HG02678 (cell line): ENCODE measurements around the gene PAPPA2.
"Not testable (repeated sequence)": the region's sequence is repeated elsewhere in the genome, so short reads cannot be mapped to it uniquely, and the experiment has no call there.

Experiments used
- ATAC-seq: cut with Tn5 transposase; IDR thresholded peaks from one replicate; pipeline ENCODE4 v1.9.1; 2021; ENCODE audit warnings: mild to moderate bottlenecking, moderate library complexity; ENCODE audit not compliant: unreplicated experiment

PAPPA2 gene

DNA sequence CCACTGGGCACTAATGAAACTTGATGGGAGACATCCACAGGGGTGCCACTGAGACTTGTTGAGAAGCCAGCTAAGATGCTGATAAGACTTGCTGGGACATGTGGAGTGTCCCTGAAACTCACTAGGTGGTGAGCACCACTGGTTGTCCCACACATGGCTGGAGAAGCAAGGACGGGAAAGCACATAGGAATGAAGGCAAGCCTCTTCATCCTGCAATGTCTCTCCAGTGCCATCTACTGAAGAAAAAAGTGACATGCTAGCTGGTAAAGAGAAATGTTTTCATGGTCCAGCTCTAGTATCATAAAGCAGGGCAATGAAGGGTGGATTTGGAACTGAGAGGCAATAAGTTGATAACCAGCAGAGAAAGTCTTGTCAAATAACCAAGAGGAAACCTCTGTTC, 283.0 kb downstream of the PAPPA2 start:
- no peak for ATAC-seq

DNA sequence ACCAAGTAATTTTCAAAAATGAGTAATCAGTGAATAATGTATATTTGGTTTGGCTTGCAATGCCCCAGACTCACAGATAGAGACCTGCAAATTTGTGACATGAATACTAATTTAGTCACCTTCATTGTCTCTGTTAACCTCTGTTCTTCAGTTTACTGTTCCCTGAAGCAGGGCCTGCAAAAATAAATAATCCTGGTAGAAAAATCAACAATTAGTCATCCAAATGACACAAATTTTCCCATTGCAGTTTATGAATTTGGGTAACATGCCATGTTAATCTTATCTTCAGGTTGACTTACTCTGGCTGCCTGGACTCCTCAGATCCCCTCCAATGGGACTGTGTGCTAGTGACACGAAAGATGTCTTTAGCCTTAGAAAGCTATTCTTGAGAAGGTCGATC, 289.5 kb downstream of the PAPPA2 start:
- no peak for ATAC-seq

DNA sequence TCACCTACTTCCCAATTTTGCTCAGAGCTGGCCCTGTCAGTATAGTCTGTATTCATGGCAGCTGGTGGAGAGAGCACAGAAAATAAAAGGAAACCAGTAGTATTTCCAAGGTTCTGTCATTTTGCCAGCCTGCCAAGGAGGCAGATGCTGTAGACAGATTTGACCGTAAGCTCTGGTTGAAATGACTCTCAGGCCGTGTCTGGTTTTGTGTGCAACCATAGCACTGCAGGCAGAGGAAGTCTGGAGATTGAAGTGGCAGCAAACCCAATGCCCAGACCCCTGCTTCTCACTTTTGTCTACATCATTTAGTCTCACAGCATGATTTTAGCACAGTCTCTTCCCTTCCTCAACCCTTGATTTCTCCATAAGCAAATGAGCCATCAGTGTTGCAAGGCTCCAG, 291.7 kb downstream of the PAPPA2 start:
- no peak for ATAC-seq

DNA sequence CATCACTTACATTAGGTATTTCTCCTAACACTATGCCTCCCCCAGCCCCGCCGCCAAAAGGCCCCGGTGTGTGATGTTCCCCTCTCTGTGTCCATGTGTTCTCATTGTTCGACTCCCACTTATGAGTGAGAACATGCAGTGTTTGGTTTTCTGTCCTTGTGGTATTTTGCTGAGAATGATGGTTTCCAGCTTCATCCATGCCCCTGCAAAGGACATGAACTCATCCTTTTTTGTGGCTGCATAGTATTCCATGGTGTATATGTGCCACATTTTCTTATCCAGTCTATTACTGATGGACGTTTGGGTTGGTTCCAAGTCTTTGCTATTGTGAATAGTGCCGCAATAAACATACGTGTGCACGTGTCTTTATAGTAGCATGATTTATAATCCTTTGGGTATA, 293.8 kb downstream of the PAPPA2 start:
- ATAC-seq = not testable (repeated sequence)

DNA sequence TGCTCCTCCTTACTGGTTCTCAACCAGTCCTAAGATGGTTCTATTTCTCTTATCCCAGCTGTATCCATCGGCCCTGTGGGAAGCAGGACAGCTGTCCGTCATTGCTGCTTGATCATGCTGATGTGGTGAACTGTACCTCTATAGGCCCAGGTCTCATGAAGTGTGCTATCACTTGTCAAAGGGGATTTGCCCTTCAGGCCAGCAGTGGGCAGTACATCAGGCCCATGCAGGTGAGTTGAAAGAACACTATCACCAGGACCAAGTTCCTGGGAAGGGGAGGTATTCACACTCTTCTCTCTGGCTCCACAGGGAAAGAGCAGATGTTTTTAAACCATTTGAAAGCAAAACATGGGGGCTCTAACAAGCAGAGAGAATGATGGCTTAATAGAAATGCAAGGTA, 302.6 kb downstream of the PAPPA2 start:
- no peak for ATAC-seq

DNA sequence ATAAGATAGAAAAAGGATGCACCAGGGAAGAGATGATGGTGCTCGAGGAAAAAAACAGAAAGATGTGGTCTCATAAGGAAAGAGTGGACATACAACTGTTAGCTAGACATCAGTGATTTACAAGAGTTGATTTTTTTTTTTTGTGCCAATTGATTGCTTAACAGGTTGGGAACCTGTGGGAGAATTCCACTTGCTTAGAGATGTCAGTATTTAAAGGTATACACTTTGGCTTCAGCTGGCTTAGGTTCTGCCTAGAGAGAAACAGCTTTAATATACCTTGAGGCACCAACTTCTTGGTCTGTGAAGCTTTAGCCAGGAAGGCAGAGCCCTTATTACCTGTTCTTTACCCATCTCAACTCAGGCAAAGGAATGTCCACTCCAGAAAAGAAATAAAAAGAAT, 303.8 kb downstream of the PAPPA2 start:
- no peak for ATAC-seq

DNA sequence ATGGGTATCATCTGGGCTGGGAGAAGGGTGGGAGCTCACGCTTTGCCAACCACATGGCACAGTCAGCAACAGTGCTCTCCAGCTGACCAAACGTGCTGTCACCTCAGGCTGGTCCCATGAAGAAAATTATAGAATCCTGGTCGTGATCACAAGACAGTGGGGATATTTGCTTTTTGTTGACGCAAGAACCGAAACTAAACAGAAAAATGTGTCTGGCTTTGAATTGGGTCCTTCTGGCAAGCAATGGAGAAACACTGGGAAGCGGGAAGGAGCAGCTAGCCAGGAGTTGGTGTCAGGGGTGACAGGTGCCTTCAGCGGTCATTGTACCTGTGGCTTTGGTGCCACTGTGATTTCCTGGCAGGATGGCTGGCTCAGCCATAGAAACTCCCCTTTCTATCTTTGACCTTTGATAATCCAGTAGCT, 304.8 kb downstream of the PAPPA2 start:
- ATAC-seq = no peak

DNA sequence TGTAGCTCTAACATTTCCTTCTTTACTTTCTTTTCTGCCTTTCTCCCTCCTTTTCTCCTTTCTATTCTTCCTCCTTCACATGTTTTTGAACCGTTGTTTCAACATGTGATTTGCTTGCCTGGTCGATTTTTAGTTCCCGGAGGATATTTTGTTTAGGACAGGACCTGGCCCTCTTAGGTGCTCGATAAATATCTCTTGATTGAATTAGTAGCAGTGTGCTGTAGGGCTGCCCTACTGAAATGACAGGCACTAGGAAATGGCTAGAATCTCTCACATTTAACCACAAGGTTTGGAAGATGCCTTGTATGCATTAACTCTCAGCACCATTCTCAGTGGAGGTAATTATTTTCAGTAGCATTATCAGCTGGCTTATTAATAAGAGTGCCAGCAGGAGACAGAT, 305.6 kb downstream of the PAPPA2 start:
- ATAC-seq = no peak

DNA sequence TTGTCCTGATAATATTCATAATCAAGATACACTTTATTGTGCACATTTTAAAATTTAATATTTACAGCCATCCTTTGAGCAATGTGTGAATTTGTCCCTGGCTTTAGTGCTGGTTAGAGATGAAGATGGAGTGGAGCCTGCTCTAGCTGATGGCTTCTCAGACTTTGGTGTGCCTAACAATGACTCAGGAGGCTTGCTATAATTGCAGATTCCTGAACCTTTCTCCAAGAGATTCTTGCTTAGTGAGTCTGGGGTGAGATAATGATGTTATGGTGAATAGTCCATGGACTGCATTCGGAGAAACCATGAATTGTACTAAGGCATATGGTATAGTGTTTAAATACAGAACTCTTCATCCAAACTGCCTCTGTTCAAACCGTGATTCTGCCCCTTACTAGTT, 307.1 kb downstream of the PAPPA2 start:
- no peak for ATAC-seq

DNA sequence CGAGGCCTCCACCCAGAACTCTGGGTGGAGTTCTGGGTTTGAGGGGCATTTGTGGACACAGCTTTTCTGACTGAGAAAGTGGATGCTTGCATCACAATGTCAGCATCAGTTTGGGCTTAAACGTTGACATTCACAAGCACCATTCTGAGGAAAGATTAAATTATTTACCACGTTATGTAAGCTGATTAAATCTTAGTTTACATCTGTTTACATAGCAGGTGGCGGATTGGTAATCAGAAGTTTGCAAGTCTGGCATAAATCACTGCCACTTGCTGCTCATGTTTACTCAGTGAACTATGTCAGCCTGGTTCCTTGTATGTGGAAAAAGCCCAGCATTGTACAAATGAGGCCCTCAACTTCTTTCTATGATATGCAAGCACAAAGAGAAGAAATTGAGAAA, 310.1 kb downstream of the PAPPA2 start:
- no peak for ATAC-seq

DNA sequence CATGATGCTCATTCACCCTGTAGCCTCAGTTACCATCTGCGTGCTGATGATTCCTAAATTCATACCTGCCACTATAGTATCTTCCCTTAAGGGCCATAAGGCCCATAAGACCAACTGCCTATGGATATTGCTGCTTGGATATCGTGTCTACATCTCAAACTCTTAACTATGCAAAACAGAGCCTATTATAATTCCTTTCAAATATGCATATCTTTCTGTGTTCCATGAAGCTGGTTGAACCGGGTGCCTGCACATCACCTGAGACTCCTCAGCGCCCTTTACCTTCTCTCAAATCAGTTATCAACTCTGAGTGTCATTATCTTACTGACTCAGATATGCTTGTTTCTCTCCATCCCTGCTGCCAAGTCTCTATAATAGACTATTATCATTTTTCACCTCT, 311.2 kb downstream of the PAPPA2 start:
- no peak for ATAC-seq

DNA sequence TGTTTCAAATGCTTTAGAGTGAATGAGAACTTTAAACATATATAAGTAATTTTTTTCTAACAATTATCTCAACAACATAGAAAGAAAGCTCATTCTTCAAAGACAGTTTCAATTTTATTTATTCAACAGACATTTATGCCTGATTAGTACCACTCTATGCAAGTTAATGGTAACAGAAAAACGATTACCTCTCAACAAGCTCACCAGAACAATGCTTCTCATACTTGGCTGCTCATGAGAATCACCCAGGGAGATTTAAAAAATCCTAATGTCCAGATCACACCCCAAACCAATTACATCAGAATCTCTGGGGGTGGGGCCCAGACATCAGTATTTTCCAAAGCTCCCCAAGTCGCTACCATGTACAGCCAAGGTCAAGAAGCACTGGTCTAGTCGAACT, 312.4 kb downstream of the PAPPA2 start:
- ATAC-seq = no peak

DNA sequence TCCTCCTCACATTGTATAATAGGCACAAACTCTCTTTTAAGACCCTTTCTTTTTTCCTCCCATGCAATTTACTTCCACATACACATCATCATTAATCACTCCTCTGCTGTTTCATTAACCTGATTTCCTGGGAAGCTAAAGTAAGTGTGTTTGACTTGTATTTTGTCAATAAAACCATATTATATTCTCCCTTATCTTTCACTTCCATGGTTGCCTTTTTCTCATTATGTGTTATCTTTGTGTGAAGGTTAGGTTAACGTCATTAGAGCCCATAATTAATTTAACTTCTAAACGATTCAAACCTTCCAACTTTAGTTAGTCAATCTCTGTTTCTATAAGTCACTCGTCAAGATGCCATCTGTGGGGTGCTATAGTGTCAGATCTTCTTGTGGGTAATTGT, 313.0 kb downstream of the PAPPA2 start:
- ATAC-seq = no peak

DNA sequence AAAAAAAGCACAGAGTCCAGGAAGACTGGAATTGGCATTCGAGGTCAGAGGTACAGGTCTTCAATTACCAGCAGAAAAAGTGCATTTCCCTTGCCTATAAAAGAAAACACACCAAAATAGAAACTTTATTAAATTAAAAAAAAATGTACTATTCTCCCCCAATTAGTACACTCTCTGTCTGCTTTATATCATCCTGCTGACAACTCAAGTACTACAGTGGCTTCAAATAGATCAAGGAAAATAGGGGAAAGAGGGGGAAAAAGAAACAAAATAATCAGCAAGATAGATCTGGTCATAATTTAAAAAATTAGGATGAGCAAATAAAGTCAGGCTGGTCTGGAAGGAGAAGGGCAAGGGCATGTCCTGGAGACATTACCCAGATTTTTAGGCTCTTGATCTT, 315.1 kb downstream of the PAPPA2 start:
- ATAC-seq = no peak

DNA sequence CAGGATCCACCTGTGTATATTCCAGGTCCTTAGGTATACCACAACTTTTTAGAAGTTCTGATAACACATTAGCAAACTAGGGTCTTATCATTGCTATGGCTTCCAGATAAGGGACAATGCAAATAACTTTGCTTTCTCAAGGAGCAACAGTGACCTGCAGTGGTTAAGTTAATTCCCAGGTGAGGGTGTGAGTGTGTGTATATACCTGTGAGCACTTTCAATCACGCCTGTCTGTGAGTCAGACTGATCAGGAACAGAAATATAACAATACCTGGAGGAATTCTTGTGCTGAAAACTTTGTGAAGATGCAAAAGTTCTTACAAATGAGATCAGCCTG, 317.0 kb downstream of the PAPPA2 start:
- ATAC-seq = no peak

DNA sequence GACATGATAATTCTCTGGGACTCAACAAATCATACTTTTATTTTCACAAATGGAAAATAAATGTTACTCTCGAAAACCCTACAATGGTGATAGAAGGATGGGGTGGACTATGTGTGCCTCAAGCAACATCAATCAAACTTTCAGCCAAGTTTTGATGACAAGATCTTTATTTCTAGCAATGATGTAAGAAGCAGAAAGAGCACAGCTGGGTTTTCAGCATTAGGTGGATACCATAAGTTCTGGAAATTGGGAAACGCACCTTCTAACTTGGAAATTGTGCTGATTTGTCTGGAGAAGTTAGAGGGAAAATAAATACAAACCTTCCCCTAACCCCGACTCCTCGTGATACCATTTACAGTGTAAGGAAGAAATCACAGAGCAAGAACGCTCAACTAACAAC, 320.3 kb downstream of the PAPPA2 start:
- no peak for ATAC-seq

DNA sequence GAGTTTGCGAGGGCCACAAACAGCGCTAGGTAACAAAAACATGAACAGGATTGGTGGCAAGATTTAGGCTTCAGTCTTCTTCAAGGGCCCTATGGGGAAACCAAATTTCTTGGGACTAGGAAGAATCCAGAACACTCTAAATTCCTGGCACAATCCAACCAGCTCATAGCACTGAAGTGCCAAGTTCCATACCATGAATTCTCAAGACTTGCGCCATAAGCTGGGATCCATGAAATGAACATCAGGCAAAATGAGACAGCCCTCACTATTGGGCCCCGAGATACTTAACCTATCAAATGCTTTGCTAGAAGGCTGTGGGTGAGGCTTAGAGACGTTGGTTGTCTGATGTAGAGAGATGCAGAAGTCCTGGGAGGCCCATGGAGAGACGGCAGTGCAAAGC, 322.1 kb downstream of the PAPPA2 start:
- no peak for ATAC-seq

DNA sequence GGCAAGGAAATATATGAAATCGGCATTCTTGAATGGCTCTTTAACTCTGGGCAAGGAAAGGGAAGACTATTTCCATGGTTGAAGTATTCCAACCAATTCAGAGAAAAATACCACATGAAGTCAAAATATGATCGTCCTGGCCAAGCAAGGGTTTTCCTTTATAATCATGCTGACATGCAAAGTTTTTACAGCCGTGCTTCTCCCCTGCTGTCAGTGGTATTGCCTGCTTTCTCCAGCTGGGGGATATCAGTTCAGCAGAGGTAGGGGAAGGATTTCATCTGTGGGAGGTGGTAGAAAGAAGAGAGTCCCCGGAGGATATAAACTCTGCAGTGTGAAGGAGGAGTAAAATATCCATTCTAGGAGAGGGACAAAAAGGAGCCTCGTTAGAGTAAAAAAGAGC, 322.8 kb downstream of the PAPPA2 start:
- ATAC-seq = peak; percentile 53

DNA sequence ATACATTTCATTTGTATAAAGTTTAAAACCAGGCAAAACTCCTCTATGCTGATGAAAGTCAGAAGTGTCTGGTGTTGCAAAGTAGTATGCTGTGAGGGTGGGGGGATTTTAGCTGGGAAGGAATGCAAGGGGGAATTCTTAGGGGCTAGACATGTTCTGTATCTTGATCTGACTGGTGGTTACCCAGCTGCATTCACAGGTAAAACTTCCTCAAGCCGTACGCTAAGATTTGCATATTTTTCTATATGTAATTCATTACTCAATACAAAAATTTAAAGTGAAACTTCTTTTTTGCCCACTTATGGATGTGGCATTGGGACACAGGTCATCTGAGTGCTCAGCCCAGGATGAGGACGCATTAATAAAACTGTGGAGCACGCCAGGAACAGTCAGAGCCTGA, 323.3 kb downstream of the PAPPA2 start:
- ATAC-seq = peak; percentile 49

DNA sequence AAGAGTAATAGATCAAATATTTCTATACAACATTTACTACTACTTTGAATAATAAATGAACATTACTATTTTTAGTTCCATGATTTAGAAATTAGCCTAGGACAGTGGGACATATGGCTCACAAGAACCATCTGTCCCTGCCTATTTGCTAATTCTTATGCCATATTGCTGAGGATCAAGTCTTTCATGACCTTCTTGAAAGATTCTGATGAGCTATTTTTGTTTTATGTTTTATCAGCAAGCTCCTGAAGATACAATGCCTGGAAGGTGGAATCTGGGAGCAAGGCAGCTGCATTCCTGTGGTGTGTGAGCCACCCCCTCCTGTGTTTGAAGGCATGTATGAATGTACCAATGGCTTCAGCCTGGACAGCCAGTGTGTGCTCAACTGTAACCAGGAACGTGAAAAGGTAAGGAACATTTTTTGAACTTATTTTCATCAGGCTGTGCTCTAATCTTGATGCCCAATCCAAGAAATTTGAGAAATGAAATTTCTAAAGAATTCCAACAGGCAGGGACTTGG, 326.7 kb downstream of the PAPPA2 start:
- ATAC-seq = no peak

DNA sequence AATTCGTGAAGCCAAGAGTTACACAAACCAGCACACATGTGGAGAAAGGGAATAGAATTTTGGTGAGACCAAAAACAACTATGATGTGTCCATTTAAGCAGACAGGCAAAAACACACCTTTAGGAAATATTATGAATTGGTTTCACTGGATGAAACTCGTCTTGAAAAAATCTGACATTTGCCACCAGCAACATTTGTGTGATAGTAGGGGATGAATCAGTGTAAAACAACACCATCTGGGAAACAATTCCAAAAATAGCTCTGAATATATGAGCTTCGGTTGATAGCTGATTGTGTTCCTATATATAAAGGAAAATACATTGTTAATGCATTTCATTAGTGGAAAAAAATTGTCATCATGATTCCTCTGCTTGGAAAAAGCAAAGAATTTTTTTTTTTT, 327.8 kb downstream of the PAPPA2 start:
- no peak for ATAC-seq

DNA sequence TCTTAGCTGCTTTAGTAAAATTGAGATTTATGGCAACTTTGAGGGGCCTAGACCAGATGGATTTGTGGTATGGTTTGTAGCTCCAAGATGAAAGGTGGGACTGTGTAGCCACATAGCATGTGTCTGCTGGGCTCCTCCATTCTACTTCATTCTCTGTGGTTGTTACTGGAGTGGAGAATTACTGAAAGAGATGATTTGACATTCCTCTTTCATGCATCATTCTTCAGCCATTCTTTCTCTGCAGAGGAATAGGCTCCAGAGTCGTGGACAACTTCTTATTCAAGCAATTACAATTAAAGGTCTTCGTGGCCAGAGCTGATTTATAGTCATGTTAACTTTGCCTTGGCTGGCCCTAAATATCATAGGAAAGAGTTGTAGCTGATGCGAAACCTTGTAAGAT, 328.9 kb downstream of the PAPPA2 start:
- ATAC-seq = no peak

DNA sequence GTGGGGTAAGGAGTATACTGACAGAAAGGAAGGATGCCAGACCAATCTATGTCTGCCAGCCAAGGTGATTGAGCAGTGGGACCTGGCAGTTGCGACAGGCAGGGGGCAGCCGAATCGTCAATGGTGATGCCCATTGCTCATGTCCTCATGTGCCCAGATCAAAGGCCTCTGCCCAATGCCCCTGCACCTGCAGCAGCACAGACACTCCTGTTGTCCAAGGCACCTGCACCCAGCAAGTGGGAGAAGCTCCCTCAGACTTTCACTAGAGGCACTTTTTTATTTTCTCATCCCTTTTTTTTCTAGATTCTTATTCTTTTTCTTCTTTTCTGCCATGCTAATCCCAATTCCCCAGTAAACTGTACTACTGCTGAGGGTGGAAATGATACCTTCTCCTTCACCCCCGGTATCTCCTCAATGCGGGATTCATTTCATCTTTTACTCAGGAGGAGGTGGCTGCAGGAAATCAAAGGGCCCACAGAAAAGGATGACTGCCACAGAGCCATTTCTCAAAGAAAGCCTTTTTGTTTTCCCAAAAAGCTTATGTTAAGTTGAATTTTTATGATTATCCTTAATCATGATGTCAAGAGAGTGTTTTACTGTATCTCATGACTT, 332.0 kb downstream of the PAPPA2 start:
- no peak for ATAC-seq

DNA sequence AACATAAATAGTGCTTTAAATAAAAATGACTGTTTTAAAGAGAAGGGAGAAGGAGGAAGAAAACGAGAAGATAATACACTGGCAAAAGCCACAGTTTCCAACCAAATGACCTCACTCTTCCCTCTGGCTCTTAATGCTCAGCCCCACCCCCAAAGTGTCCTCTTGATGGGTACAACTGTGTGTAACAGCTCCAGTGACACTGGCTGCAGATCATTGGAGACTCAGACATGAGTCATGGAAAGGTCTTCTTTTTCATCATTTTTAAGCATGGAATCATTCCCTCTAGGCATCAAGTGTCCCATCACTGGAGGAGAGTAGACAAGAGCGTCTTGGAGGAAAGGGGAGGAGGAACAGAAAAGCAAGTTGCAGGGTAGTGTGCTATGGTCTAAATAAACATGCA, 333.0 kb downstream of the PAPPA2 start:
- ATAC-seq = no peak
